ENCODE results near the gene GPR153.
A peak's percentile ranks its signal among the peaks of the same experiment; 100 is the strongest.

GPR153 gene

DNA sequence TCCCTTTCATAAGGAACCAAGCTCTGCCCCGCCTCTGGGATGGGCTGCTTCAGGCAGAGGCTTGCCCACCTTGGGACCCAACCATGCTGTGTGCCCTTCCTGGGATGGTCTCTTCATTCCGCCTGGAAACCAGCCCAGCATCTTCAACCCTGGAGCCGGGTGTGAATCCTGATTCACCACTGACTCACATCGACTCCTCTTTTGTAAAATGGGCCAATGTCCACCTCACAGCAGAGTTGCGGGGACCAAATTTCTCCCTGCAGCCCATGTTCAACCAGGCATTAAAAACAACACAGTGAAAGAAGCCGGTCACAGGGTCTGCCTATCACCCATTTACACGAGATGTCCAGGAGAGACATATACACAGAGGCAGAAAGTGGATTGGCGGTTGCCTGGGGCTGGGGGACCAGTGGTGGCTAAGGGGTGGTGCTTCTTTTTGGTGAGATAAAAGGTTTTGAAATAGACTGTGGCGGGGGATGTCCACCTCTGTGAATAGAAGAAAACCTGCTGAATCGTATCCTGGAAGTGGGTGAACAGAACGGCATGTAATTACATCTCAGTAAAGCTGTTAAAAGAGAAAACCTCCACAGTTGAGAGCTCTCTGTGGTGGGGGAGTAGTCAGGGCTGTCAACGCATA lies 6.9 kb upstream of the GPR153 start:
- no peak for DNase-seq

DNA sequence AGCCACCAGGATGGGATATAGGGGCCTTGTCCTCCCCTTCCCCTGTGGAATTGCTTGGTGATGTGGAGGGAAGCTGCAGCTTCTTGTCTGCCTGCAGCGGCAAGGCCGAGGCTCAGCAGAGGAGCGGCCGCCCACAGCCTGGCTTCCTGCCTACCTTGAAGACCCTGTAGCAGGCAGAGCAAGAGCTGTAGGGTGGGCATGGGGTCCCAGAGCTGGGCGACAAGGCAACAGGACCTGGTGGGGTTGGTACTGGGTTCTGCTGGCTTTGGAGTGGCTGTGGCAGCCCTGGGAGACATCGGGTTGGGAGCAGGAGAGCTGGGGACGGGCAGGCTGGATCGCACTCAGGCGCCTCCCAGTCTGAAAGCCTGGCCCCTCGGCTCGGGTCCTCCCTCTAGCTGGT lies 5.7 kb upstream of the GPR153 start:
- no peak for DNase-seq

DNA sequence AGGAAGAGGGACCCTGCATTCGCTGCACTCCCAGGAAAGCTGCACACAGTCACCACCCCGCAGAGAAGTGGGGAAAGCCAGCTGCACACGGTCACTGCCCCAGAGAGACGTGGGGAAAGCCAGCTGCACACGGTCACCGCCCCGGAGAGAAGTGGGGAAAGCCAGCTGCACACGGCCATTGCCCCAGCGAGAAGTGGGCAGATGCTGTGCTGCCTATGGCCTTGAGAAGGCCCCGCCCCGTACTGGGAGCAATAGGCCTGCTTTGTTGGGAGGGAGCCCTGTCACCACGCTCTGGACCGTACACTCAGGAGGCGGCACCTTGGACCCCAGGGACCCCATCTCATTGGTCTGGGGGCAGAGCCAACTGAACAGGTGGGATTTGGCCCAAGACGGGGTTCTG lies 4.3 kb upstream of the GPR153 start:
- DNase-seq: no peak

DNA sequence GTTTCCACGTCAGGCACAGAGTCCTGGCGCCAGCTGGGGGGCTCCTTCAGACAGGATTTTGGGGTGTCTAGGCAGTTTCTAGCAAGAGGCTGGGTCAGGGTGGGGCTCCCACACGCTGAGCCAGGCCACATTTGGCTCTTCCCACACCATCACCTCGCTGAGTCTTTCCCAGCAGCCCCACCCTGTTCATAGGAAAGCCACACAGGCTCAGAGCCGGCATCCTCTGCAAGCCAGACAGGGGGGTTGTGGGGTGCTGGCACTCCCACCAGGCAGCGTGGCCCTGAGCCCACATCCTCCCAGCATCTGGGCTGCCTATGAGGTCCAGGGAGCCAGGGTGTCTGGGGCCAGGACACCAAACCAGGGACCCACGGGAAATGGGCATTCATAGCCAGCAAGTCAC lies 2.8 kb upstream of the GPR153 start:
- DNase-seq: no peak

DNA sequence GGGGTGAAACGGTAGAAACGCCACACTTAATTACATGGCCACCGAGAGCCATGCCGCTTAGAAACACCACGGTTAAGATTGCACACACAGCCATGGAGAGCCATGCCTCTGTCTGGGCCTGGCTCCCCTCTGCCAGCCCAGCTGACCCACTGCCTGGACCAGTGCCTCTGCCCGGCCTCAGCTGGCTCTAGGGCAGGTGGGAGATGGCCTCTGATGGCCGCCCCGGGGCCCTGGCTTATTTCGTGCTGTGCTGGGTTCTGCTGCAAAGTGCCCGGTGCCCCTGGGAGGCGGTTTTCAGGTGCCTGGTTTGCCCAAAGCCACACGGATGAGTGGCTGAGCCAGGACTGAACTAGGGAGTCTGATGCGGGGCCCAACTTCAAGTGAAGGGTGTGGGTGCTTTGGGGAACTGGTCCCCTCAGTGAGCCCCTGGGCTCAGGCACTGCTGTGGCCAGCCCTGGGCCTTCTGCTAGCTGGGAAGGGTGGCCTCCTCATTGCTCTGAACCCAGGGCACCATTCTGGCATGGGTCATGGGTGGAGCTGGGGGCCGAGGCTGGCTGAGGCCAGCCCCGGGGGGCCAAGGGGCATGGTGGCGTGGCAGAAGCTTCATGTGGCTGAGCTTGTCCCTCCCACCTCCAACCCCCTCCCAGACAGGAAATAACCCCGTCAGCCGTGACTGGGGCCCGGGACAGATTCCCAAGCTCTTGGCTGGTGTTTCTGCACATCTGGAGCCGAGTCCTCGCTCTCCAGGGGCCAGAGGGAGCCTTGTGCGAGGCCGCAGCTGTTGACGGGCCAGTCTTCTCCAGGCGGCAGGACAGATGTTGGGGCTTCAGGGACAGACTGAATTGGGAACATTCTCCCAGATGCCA lies 1.9 kb upstream of the GPR153 start:
- no peak for DNase-seq

DNA sequence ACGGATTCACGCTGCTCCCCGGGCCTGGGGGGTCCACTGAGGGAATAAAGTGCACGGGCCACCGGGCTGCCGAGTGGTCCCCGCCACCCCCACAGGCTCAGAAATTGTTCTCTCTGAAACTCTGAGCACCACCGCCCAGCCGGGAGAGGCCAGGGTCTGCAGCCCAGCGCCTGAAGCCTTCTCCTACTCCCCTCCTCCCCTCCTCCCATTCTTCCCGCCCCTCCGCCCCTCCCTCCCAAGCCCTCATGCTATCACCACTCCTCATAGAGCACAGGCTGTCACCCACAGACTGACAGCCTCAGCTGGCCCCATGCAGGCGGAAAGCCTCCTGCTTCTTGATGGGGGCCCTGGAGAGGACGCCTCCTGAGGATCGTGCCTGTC lies 707 bp upstream of the GPR153 start:
- DNase-seq: no peak

DNA sequence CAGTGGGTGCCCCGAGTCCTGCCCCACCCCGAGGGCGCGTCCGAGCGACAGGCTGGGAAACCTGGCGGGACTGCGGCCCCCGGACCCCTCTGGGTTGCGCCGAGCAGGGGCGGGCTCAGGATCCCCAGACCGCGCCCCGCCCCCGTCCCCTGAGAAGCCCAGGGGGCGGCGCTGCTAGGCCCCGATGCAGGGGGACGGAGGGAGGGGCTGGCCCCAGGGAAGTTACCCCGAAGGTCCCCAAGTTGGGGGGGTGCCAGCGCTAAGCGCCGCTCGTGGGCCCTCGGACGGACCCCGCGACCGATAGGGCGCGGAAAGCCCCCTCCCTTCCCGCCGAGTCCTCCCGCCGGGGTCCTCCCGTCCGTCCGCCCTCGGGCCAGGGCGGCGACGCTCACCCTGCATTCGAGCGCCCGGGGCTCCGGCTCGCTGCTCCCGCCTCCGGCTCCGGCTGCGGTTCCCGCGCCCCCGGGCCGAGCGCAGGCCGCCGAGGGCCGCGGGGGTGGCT lies 414 bp downstream of the GPR153 start:
- no peak for DNase-seq

DNA sequence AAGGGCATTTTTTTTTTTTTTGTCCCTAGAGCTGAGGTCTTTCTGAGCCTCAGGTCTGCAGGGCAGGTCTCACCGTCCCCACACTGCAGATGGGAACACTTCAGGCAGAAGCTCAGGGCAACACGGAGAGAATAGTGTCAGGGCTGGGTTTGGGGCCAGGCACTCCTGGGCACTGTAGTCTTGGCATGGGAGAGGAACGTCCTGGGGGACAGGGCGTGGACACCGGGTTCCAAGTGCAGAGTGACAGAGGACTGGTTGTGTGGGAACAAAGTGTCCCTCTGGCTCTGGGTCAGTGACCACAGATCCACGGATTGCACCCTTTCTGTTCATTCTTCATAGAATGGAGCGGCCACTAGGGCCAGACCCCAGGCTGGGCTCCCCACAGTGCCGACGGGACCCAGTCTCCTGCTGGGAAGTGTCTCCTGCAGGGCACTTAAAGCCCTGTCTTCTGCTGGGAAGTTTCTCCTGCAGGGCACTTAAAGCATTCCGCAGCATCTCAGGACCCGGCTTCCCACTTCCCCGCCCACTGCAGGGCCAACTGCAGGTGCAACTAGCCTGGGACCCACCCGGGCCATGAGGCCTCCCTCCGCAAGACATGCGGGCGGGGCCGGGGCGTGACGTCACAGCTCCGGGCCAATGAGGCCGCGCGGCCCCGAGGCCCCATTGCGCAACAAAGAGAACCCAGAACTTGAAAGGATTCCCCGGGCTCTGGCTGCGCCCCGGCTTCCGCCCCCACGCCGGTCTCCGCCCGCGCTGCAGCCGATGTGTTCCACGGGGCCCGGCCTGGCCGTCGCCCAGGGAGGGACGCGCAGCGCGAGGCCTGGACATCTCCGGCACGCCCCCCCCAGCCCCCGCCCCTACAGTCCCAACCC lies 1.2 kb downstream of the GPR153 start:
- peak; percentile 20 for DNase-seq

DNA sequence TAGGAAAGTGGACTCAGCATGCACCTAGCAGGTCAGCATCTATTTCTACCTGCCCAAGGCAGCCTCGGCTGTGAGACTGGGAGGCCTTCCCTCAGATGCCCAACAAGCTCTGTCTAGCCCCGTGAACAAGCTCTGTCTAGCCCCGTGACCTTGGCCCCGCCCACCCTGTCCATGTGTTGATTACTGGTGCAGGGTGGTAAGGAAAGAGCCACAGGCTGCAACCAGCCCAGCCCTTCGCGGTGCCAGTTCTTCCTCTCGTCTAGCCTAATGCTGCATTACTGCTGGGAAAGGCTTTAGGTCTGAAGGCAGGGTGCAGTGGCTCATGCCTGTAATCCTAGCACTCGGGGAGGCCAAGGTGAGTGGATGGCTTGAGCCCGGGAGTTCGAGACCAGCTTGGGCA lies 2.2 kb downstream of the GPR153 start:
- no peak for DNase-seq

DNA sequence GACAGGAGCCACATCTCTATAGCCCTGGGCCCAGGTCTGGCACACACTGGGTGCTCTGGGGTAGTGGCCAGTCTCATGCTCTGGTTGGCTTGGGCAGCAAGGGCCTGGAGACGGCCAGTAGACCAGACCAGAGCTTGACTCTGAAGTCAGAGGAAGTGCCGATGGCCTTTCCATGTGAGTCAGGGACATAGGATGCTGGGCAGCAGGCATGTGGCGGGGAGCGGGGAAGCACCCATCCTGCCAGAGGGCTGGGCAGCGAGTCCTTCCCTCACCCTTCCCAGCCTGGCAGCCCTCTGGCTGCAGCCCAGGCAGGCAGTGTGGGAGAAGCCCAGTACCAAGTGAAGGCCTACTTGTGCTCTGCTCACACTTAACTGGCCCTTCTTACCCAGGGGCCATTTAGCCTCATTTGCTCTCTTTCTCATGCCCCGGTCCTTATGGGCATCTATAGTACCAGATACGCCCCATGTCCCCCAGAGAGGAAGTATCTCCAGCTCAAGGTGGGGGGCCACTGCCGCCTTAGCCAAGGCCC lies 3.3 kb downstream of the GPR153 start:
- no peak for DNase-seq

DNA sequence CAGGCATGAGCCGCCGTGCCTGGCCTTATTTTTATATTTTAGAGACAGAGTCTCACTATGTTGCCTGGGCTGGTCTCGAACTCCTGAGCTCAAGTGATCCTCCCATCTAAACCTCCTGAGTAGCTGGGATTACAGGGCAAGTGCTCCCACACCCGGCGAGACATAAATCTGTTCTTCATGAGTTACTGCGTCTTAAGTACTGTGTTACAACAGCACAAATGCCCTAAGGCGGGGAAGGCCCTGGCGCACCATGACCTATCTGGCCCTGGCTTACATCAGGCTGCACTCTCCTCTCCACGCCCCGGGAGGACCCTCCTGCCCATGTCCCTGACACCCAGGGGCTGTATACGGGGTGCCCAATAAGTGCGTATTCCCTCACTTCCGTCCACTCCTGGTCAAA lies 4.3 kb downstream of the GPR153 start:
- DNase-seq: no peak

DNA sequence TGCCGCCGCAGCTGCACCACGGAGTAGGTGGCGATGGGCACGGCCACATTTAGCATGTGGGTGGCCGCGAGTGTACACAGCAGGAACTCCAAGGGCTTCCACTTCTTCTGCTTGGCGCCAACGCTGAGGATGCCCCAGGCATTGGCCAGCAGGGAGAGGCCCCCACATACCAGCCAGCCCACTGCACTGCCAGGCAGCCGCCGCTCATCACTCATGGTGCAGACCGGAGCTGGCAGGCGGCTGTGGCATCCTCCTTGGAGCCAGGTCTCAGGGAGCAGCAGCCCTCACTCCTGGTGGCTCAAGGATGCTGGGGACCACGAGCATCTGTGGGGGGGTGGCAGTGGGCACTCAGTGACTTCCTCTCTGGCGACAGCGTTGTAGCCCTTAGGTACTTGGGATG lies 6.2 kb downstream of the GPR153 start:
- DNase-seq: no peak

DNA sequence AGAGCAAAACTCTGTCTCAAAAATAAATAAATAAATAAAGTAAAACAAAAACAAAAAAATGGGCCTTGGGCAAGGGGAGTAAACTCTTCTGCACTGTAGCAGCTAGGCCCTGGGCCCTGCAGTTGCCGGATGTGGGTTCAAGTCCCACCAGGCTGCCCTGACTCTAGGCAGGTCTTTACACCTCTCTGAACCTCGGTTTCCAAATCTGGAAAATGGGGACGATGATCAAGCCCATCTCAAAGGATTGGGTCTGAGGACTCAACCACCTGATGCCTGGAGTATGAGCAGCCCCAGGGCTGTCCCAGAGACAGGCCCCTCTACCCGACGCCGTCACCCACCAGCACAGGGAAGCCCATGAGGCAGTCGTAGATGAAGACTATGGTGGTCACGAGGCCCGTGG lies 7.5 kb downstream of the GPR153 start:
- DNase-seq: no peak

DNA sequence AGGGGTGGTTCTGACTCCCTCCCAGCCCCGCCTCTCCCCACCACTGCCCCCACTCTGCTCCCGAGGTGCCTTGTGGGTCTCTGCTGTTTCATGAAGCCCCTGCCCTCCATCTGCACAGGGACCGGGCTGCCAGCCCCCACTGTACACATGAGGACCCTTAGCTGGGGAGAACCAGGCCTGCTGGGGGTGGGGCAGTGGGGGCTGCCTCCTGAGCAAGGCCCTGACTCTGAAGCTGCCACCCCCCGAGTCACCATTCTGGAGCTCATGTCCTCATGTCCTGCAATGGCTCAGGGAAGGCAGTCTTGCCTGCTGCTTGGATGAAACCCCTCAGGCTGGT lies 8.6 kb downstream of the GPR153 start:
- DNase-seq: no peak

DNA sequence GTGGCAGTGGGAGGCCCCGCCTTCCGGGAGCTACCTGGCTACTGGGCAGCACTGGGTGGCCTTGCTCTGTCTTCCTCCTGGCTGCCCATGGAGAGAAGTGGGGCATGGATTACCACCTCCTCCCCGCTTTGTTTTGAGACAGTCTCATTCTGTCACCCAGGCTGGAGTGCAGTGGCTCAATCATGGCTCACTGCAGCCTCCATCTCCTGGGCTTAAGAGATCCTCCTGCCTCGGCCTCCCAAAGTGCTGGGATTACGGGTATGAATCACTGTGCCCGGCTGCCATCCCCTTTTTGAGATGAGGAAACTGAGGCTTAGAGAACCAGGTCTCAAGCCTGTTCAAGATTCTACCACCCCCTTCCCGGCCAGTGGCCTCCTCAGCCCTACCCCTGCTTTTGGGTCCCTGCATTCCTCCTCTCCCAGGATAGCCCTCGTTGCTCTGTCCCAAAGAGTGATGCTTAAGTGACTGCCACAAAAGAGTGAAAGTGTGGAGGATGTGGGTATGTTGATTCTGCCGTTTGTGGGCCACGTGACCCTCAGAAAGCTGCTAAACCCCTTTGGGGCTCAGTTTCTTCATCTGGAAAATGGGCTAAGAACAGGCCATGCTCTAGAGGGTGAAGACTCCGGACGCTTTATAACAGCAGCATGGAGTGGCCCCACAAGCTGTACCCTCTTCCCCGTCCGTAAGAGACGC lies 9.1 kb downstream of the GPR153 start:
- DNase-seq: no peak

DNA sequence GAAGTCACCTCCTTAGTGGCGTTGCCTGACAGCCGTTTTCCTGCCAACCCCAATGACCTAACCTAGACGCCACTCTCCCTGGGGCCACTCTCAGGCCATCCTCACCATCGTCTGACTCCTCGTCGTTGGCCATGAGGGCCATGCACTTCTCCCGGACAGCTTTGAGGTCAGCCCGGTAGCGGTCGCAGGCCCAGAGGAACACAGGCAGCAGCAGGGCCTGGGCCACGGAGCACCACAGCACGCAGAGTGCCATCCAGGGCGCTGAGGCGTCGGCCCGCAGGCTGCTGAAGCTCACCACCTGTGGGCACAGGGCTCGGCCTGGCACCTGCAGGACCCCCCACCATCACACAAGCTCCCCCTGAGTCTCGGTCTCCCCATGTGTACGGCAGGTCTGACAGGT lies 9.7 kb downstream of the GPR153 start:
- DNase-seq: no peak

DNA sequence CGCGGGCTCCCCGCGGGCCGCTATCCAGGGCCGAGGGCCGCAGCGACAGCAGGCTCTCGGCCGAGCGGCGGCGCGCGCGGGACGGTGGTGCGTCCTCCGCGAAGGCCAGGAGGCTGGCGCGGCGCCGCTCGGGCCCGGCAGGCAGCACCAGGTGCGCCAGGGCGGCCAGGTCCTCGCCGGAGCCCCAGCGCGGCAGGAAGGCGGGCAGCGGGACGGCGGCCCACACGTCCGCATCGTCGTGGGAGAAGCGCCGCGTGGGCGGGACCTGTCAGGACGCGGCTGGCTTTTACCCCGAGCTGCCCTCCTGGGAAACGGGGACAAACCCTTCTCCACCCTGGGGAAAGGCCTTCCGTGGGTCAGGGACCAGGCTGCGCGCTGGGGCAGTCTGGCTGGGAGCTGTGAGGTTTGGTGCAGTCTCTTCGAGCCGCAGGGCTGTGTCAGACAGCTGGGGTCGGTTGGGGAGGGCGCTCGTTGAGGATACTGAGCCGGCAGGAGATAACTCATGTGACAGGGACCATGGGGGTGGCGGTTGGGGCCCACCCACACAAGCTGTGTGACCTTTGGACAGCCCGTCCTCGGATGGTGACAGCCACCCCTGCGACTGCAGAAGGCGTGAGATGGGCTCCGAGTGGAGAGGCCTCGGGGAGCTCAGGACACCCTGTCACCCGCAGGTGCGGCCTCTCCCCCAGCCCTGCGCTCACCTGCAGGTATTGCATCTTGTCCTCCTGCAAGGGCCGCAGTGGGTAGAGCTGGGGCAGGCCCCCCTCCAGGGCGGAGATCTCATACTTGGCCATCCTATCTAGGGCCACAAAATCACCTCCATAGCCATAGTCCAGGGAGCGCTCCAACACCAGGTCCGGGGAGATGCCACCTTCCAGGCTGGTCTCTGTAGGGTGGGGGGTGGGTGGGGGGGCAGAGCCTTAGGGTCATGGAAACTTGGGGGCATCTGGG lies 10.9 kb downstream of the GPR153 start:
- DNase-seq: no peak

DNA sequence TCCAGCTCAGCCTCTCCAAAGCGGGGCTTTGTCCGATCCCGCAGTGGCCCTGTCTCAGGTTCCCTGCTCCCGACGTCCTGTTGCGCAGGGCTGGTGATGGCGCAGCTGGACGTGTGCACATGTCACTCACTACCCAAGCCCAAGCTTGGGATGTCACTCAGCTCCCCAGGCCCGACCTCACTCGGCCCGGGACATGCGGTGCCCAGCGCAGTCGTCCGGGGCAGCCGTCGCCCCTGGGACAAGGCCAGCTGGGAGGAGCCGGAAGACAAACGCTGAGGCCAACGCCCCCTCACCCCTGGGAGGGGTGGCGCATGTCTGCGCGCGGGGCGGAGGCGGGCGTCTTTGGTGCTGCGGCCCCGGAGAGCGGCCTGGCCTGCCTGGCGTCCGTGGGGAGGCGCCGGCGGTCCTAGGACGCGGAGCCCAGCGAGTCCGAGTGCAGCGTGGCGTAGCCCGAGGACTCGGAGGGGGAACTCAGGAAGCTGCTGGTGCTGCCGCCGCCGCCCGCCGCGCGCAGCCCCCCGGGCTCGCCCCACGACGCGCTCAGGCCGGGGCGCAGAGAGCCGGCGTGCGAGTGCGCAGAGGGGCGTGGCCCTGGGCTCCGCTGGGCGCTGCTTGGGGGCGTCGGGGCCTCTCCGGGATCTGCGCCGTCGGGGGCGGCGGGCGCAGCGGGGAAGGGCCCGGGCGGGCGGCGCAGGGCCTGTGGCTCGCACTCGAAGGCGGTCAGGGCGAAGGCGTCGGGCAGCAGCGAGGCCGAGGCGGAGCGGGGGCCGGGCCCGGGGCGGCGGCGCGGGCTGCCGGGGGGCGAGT lies 11.8 kb downstream of the GPR153 start:
- no peak for DNase-seq

DNA sequence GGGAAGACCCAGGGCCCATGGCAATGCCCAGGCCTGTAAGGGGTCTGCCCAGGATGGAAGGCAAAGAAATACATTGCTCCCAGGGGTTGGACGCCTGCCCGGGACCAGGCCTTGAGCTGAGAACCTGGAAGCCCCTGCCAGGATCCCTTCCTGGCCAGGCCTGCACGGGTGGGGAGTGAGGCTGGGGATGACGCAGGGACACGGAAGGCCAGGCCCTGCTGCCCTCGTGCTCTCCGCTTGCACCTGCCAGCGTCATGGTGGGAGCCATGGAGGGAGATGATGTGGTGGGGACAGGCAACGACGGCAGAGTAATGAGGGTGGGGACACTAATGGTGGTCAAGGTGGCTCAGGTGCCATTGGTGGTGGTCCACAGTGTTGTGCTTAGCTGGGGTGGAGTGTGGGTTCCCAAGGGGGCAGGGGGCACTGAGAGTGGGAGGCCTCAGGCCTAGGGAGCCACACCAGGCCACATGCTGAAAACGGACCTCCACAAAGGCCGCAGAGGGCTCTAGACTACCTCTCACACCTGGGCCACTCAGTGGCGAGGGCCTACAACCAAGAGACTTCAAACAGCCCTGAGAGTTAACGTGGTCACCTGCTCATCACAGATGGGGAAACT lies 12.6 kb downstream of the GPR153 start:
- DNase-seq: no peak

DNA sequence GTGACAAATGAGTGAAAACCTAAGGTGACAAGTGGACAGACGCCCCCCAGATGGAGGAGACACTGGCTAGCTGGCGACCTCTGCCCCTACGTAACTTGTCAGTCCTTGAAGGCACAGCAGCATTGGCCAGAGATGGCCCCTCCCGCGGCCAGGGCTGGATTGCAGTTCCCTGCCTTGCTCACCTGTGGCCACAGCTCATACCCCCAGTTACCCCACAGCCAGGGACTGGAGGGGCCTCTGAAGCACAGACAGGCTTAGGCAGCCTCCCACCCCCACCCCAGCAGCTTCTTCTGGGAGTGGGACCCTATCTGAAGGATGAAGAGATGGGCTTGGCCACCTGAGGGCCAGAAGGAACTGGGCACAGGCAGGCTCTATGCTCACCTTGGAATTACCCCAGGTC lies 13.2 kb downstream of the GPR153 start:
- no peak for DNase-seq
